SH-SY5Y (cell line): ENCODE data around the gene TOR1AIP1.

ENCODE experiments used
- GATA2 ChIP-seq: IDR thresholded peaks from 2 replicates; pipeline ENCODE4 v1.6.1; 2011; ENCODE audit warnings: mild to moderate bottlenecking, low read depth, low read length
- GATA3 ChIP-seq: IDR thresholded peaks from 2 replicates; pipeline ENCODE4 v1.6.1; 2011; ENCODE audit warnings: low read depth, mild to moderate bottlenecking, low read length, moderate library complexity

GRCh38 chr1:179840107-179840506 lies 42.0 kb upstream of the TOR1AIP1 start:
- TF ChIP-seq GATA3 (no peak), GATA2 (no peak)
